ENCODE data around the gene PNKP.

DNA sequence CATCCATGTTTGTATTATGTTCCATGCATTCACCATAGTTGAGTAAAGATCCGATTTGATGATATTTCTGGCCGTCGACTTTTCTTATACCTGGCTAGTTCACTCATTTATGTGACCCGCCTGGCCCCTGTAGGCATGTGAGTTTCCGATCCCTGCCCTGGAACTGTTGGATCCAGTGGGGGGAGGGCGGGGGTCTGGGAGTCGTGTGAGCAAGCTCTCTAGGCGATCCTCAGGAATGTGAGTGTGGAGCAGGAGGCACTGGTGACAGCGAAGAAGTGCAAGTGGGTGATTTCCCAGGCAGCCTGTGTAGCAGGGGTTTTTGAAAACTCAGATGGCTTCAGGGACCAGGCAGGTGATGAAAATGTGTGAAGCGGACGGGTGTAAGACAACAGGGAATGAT, 27.1 kb downstream of the PNKP start:
- TF ChIP-seq SP1 (IDR thresholded peaks at IDR 0.05) (no peak), LEF1 (IDR thresholded peaks at IDR 0.05; ENCODE audit: borderline replicate concordance) (no peak), TARDBP (IDR thresholded peaks at IDR 0.05) (no peak), FOXA1 (IDR thresholded peaks at IDR 0.05) (no peak), ZNF384 (IDR thresholded peaks at IDR 0.05) (no peak), FOXK2 (IDR thresholded peaks at IDR 0.05) (no peak), FOXM1 (IDR thresholded peaks at IDR 0.05; ENCODE audit: borderline replicate concordance) (no peak), BHLHE40 (IDR thresholded peaks at IDR 0.05; ENCODE audit: borderline replicate concordance) (no peak), HDGF (IDR thresholded peaks at IDR 0.05; ENCODE audit: borderline replicate concordance) (no peak)
- TF ChIP-seq, protein P1, sequence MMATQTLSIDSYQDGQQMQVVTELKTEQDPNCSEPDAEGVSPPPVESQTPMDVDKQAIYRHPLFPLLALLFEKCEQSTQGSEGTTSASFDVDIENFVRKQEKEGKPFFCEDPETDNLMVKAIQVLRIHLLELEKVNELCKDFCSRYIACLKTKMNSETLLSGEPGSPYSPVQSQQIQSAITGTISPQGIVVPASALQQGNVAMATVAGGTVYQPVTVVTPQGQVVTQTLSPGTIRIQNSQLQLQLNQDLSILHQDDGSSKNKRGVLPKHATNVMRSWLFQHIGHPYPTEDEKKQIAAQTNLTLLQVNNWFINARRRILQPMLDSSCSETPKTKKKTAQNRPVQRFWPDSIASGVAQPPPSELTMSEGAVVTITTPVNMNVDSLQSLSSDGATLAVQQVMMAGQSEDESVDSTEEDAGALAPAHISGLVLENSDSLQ (IDR thresholded peaks at IDR 0.05): no peak

All from HEK293T (cell line).